ENCODE data around the gene EPB41L2.

DNA sequence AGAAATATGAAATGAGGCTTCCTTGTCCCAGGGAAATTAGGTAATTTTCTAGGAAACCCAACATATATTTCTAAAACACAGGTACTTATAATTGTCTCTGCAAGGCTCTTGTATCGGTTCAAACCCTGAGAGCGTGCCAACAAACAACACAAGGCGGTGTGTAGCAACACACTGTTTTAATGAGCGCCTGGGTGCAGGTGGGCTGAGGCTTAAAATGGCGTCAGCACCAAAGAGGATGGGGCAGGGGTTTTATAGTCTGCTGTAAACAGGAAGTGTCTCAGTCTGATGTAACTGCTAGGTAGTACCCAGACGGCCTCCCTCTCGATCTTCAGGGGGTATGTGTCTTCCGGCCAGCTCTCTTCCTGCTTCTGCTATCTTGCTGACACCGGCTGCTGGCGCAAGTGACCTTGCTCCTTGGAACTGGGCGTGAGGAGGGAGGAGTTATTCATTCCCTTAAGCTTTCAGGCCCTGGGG lies 69.7 kb downstream of the EPB41L2 start:
- TF ChIP-seq, protein P1, sequence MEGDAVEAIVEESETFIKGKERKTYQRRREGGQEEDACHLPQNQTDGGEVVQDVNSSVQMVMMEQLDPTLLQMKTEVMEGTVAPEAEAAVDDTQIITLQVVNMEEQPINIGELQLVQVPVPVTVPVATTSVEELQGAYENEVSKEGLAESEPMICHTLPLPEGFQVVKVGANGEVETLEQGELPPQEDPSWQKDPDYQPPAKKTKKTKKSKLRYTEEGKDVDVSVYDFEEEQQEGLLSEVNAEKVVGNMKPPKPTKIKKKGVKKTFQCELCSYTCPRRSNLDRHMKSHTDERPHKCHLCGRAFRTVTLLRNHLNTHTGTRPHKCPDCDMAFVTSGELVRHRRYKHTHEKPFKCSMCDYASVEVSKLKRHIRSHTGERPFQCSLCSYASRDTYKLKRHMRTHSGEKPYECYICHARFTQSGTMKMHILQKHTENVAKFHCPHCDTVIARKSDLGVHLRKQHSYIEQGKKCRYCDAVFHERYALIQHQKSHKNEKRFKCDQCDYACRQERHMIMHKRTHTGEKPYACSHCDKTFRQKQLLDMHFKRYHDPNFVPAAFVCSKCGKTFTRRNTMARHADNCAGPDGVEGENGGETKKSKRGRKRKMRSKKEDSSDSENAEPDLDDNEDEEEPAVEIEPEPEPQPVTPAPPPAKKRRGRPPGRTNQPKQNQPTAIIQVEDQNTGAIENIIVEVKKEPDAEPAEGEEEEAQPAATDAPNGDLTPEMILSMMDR (IDR thresholded peaks at IDR 0.05), result no peak
- TF ChIP-seq POLR2AphosphoS5 (IDR thresholded peaks at IDR 0.05), result no peak
